GM21825 (cell line): ENCODE data around the gene ALG14.
"Not testable (repeated sequence)": the region's sequence is repeated elsewhere in the genome, so short reads cannot be mapped to it uniquely, and the experiment has no call there.

Experiments used
- ATAC-seq: cut with Tn5 transposase; IDR thresholded peaks from one replicate; pipeline ENCODE4 v1.9.1; 2021; ENCODE audit warnings: mild to moderate bottlenecking, moderate library complexity; ENCODE audit not compliant: unreplicated experiment

Gene ALG14

GRCh38 chr1:95088303-95088702 is 15.6 kb upstream of the ALG14 start:
- no peak for ATAC-seq

GRCh38 chr1:95086949-95087533 is 14.3 kb upstream of the ALG14 start:
- ATAC-seq = no peak

GRCh38 chr1:95085376-95085775 is 12.6 kb upstream of the ALG14 start:
- ATAC-seq = no peak

- no peak for ATAC-seq
Observed at GRCh38 chr1:95084317-95085176, 11.8 kb upstream of the ALG14 start.

- no peak for ATAC-seq
Observed at GRCh38 chr1:95080879-95081278, 8.1 kb upstream of the ALG14 start.

- no peak for ATAC-seq
Observed at GRCh38 chr1:95080446-95080845, 7.7 kb upstream of the ALG14 start.

- ATAC-seq = no peak
Observed at GRCh38 chr1:95076034-95076433, 3.3 kb upstream of the ALG14 start.

- ATAC-seq = no peak
Observed at GRCh38 chr1:95073446-95073845, 695 bp upstream of the ALG14 start.

- ATAC-seq = peak; percentile 2
Observed at GRCh38 chr1:95072117-95072516, 634 bp downstream of the ALG14 start.

- no peak for ATAC-seq
Observed at GRCh38 chr1:95071539-95071938, 1.2 kb downstream of the ALG14 start.

GRCh38 chr1:95069710-95070093 is 3.0 kb downstream of the ALG14 start:
- ATAC-seq = no peak

- ATAC-seq = no peak
Observed at GRCh38 chr1:95068956-95069709, 3.6 kb downstream of the ALG14 start.

- ATAC-seq = no peak
Observed at GRCh38 chr1:95067568-95067967, 5.2 kb downstream of the ALG14 start.

- no peak for ATAC-seq
Observed at GRCh38 chr1:95067062-95067461, 5.7 kb downstream of the ALG14 start.

- no peak for ATAC-seq
Observed at GRCh38 chr1:95061445-95062006, 11.2 kb downstream of the ALG14 start.

- ATAC-seq = no peak
Observed at GRCh38 chr1:95058974-95059373, 13.8 kb downstream of the ALG14 start.

GRCh38 chr1:95057351-95057750 is 15.4 kb downstream of the ALG14 start:
- no peak for ATAC-seq

- ATAC-seq = no peak
Observed at GRCh38 chr1:95049935-95050334, 22.8 kb downstream of the ALG14 start.

- ATAC-seq = no peak
Observed at GRCh38 chr1:95048317-95048716, 24.4 kb downstream of the ALG14 start.

GRCh38 chr1:95047624-95048023 is 25.1 kb downstream of the ALG14 start:
- not testable (repeated sequence) for ATAC-seq

GRCh38 chr1:95046359-95046758 is 26.4 kb downstream of the ALG14 start:
- no peak for ATAC-seq
